ENCODE measurements around the gene EFNA3.
"Not testable (repeated sequence)": the region's sequence is repeated elsewhere in the genome, so short reads cannot be mapped to it uniquely, and the experiment has no call there.

Gene EFNA3

DNA sequence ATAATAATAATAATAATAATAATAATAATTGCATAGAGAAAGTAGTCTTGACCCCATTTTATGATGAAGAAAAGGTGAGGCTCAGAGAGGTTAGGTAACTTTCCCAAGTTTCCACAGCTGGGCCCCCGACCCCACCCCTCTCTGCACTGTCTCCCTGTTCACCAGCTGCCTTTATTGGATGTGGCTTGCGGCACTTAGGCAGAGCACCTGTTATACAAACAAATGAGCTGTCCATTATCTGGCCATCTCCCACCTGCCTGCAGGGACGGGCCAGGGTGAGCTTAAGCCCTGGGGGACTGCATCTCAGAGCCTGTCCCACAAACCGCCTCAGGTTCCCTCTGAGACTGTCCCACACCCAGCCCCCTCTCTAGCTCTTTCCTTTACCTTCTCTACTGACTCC lies 39.0 kb downstream of the EFNA3 start:
- no peak for DNase-seq

DNA sequence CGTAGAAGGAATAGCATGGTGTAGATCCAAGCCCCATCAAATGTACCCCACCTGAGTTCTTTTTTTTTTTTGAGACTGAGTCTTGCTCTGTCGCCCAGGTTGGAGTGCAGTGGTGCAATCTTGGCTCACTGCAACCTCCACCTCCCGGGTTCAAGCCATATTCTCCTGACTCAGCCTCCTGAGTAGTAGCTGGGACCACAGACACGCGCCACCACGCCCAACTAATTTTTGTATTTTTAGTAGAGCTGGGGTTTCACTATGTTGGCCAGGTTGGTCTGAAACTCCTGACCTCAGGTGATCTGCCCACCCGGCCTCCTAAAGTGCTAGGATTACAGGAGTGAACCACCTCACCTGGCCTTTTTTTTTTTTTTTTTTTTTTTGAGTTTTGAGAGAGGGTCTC lies 39.5 kb downstream of the EFNA3 start:
- DNase-seq = not testable (repeated sequence)

DNA sequence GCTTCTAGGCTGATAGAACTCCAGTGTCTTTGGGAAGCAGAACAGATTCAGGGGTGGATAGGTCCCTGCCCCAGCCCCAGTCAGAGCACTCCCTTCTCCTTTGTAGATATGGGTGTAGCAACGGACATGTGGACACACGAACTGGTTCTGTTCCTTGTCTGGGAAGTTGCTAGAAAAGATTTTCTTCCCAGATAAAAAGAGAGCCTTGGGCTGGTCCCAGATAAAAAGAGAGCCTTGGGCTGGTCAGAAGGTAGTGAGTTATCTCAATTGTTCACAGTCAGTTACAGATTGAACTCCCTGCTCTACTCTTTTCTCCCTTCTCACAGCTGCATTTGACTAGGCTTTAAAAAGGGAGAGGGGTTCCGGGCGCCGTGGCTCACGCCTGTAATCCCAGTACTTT lies 41.6 kb downstream of the EFNA3 start:
- DNase-seq = no peak

DNA sequence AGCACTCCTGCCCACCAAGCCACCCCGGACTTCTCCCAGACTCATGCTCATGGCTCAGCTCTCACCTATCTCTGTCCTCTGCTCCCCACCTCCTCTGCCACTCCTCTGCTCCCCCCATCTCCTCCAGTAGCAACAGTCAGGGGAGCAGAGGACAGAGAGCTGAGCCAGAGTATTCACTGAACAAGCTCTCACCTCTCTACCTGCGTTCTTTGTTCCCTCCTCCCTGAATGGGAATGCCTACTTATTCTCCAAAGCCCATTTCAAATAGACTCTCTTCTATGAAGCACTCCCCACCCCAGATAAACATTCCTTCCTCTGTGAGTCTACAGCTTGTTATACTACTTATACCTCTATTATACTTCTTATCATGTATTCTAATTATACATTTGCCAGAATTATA lies 42.6 kb downstream of the EFNA3 start:
- DNase-seq = no peak

DNA sequence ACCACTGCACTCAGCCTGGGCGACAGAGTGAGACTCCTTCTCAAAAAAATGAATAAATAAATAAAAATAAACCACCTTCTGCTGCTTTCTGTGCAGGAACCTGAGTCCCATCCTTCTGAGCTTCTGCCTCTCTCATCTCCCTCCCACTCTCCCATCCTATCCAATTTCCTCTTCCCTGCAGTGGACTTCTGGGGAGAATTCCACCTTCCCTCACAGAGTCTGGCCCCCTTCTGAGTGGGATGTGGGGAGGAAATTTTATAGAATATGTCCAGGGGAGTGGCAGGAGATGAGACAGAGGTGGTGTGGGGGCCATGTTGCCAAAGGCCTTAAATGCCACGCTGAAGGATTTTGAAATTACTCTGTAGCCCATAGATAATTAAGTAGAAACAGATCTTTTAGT lies 43.7 kb downstream of the EFNA3 start:
- DNase-seq = no peak

DNA sequence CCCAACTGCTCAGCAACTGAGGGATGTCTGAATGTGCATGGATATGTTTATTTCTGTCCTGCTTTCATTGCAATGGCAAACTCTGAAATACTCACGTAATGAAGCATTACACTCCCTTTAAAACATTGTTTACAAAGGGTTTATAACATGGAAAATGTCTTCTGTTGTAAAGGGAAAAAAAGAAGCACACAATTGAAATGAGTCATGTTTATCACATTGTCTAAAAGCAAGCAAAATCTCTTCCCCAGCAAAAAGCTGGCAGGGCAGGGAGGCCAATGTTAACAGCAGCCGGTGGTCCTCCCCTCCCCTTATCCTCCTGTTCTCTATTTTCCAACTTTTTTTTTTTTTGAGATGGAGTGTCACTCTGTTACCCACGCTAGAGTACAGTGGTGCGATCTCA lies 45.2 kb downstream of the EFNA3 start:
- DNase-seq = no peak

DNA sequence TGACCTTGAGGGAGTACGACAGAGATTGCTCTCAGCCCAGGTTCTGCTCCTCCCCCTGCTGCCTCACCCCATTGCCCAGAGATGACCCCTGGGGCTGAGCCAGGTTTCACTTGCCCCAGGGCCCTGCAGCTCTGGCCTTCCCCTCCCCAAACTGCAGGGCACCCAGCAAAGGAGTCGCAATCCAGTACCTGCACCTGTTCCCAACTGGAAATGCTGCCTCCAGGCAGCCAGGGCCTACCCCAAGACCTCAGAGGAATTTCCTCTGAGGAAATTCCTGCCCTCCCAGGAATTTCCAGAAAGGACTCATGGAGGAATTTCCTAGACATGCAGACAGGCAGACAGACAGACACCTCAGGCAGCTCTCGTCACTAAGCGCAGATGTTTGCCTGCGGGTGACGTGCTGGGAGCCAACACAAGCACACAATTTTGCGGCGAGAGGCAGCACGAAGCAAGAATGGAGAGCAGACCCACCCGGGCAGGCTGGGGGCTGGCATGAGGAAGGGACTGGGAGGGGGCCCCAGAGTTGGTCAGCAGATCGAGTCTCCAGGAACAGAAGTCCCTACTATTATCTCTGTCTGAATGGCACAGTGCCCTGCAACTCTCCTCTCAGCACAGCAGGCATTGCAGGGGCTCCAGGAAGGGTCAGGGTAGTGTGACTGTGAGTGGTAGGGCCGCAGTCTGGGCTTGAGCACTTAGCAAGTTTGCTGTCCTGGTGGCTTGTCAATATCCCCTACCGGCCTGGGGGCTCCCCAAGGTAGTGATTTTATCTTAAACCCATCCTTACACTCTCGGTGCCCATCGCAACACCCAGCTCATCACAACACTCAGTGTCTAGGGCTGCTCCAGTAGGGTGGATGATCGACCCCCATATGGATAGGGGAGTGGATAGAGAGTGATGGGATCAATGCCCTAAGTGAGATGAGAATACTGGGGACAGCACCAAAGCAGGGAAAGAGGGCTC lies 46.1 kb downstream of the EFNA3 start:
- DNase-seq = no peak

DNA sequence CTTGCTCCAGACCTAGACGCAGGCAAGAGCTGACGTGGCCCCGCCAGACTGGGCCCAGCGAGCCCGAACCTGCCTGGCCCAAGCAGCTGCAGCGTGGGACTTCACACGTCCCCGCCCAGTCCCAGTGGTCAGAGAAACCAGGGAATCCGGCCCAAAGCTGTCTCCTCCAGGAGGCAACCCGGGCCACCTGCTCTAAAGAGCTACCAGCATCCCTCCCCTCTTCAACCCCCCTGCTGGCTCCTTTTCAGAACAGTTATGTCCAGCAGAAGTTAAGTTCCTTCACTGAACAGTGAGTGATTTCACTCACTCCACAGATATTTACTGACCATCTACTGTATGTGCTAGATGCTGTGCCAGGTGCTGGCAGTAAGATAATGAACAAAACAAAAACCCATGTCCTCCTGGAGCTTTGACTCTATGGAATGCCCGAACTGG lies 46.9 kb downstream of the EFNA3 start:
- no peak for DNase-seq

DNA sequence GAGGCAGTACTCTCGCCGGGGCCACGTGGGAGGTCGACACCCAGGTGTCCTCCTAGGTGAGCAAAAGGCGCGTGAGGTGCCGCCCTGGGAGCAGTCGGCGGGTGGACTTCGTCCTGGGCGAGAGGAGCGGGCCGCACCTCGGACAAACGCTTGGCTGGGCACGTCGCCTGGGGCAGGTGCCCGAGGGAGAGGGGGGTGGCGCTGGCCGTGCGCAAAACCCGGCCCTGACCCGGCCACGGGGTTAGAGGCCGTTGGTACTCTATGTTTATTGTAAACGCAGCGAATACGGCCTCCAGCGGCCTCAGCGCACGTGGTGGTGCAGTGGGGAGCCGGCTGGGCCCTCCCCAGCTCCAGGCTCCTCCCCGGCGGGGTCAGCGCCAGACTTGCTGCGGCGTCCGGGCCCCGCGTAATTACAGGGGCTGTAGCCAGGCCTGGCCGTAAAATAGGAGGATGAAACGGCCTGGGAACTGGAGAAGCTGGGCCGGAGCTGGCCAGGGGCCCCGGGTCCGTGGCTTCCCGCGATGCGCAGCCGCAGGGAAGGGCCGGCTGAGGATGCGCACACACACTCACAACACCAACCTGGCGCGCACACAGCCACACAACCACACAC lies 47.4 kb downstream of the EFNA3 start:
- no peak for DNase-seq

DNA sequence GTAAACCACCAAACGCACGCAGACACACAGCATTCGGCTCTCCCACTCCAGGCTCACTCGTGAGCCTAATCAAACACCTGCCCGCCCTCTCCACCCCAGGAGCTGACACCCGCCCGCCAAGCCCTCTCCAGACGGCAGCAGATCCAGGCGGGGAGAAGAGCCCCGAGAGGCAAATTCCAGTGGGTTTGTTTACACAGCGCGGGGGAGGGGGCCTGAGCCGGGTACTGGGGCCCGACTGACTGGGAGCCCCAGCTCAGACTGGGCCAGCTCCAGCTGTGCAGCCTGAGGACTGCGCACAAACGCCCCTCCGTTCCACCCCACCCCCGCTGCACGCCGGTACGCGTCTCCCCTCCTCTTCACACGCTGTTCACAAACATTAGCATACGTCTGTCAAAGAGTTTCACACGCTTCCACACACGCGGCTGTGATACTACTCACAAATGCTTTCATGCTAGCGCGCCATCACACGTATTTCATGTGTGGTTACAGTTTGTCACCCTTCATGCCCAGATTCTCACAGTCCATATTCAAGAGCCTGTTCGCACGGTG lies 48.0 kb downstream of the EFNA3 start:
- DNase-seq = no peak

DNA sequence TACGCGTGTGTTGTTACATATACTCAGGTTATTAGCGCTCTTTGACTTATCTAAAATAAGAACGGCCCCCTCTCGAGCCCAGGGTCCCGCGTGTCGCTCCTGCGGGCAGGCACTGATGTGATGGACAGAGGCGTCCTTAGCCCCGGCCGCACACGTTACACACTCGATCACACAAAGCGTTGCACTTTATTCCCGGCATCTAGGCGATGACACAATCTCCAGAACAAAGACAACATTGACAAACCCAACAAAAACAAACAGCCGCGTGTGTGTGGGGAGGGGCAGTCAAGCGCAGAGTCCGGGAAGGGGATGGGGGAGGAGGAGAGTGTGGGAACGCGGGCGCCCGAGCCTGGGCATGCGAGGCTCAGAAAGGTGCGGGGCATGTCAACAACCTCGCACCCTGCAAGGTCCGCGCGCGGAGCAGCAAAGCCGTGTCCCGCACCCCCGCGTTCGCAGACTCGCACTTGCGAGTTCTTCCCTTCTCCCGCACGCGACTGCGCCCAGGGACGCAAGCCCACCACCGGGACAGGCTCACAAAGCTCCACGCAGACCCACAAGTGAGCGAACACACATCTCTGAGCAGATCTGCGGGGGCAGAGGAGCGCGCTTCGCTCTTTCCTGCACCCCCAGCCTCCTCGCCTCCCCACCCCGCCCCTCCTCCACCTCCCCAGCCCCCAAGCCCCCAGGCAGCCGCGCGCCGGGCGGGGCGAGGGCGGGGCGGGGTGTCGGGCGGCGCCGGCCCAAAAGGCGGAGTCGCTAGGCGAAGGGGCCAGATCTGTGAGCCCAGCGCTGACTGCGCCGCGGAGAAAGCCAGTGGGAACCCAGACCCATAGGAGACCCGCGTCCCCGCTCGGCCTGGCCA lies 48.7 kb downstream of the EFNA3 start, which contains the start of gene EFNA1:
TSS of gene EFNA1 (plus strand) at position 772 of the 862 bp plus-strand sequence. CDS start 102 bp downstream, outside the sequence.
- no peak for DNase-seq

DNA sequence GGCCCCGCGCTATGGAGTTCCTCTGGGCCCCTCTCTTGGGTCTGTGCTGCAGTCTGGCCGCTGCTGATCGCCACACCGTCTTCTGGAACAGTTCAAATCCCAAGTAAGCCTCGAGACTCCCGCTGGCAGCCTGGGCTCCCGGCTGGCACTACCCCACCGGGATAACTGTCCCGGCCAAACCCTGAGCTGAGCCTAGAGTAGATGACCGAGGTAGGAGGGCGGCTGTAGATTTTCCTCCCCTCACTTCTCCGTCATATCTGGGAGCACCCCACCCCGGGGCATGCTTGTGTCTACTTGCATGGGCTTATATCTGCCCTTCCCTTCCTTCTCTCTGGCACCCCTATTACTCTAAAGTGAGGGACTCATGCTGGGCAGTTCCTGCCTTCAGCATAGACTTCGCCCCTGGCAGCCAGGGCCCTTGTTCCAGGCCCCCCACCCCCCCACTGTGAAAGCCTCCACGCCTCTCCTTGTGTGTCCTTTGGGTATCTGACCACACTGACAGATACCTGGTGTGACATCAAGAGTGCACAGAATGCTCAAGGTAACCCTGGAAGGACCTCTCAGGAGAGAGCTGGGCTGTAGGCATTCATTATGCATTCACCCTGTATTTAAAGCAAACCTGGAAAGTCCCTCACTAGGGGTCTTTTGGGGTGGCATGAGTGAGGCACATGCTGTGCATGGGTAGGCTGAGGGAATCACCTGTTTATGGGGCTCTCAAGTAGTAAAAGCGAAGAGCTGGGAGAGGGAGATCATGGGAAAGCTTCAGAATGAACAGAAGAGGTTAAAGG lies 49.5 kb downstream of the EFNA3 start:
- DNase-seq = no peak

DNA sequence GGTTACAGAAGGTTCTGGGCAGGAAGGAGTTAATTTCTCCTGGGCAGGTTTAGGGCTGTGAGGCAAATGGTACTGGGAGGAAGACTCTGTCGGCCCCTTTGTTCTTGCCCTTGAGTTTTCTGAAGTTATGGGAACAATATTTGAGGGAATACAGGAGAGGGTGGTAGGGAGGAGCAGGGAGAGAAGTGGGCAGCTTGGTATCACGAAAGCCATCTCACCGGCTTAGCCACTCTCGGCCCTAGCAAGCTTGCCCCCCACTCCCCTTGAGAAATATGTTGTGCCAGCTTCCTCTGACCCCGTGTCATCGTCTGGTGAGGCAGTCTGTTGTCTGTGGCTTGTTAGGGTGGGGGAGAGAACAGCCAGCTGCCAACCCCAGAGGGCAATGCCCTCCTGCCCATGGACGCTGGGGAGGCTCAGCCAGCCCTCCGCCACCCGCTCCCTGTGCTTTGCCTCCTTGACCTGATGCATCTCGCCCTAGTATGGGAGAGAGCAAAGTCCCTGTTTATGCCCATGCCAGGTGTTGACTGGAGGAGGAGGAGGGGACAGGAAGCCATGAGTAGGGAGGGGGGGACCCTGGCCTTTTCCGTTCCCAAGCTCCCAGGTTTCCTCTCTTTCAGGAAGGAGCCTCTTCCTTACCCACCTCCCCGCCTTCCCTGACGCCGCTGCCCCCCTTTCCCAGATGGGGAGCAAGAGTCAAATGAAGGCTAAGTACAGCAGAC lies 50.3 kb downstream of the EFNA3 start:
- DNase-seq = no peak

DNA sequence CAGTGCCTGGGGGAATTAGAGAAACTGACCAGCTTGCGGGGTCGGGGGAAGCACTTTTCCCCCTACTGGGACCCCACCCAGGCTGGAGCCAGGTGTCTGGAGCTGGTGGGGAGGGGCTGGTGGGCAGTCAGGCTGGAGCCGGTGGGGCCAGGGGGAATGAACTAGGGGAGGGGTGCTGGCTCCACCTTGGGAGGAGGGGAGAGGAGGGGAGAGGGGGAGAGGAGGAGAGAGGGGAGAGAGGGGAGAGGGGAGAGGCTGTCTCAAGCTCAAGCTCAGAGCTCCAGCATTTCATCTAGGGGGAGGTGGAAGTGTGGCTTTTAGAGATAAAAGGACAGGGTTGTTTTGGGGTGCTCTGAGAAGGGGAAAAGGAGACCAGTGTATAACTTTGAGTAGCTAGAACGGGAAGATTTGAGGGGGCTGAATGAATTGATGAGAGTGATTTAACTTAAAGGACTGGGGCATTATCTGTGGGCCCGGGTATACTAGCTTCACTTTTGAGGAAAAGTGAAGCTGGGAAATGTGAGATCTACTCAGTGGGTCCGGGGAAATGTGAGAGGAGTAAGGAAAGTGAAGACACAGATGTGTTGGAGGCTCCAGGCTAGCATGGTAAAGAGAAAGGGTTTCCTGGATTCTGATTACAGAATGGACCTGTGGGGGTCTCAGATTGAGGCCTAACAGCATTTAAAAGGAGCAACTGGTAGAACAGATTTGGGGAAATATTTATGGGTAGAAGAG lies 51.8 kb downstream of the EFNA3 start:
- DNase-seq = no peak

DNA sequence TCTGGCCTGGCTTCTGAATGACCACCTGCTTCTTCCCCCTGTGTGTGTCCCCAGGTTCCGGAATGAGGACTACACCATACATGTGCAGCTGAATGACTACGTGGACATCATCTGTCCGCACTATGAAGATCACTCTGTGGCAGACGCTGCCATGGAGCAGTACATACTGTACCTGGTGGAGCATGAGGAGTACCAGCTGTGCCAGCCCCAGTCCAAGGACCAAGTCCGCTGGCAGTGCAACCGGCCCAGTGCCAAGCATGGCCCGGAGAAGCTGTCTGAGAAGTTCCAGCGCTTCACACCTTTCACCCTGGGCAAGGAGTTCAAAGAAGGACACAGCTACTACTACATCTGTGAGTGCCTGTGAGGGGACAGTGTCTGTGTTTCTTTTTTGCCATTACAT lies 52.6 kb downstream of the EFNA3 start:
- DNase-seq = no peak

DNA sequence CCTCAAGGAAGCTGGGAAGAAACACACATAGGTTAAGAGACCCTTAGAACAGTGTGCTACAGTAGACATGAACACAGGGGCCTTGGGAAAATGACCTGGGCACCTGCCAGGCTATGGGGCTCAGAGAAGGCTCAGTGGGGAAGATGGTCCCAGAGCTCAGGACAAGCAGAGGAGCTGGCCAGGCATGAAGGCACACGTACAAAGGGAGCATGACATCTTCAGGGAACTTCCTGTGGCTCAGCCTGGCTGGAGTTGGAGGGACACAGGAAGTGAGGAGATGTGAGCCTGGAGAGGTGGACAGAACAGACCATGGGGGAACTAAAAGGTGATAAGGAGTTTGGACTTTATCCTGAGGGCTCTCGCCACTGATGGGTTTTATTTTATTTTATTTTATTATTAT lies 53.2 kb downstream of the EFNA3 start:
- DNase-seq = no peak

DNA sequence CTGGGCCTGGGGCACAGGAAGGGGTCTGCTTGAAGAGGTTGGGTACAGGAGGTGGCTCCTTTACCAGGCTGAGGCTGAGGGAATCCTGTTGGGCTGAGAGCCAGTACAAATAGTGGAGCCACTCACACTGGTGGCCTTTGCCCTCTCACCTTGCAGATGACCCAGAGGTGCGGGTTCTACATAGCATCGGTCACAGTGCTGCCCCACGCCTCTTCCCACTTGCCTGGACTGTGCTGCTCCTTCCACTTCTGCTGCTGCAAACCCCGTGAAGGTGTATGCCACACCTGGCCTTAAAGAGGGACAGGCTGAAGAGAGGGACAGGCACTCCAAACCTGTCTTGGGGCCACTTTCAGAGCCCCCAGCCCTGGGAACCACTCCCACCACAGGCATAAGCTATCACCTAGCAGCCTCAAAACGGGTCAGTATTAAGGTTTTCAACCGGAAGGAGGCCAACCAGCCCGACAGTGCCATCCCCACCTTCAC lies 55.2 kb downstream of the EFNA3 start:
- no peak for DNase-seq

DNA sequence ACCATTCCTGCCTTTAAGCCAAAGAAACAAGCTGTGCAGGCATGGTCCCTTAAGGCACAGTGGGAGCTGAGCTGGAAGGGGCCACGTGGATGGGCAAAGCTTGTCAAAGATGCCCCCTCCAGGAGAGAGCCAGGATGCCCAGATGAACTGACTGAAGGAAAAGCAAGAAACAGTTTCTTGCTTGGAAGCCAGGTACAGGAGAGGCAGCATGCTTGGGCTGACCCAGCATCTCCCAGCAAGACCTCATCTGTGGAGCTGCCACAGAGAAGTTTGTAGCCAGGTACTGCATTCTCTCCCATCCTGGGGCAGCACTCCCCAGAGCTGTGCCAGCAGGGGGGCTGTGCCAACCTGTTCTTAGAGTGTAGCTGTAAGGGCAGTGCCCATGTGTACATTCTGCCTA lies 55.7 kb downstream of the EFNA3 start:
- DNase-seq = no peak

DNA sequence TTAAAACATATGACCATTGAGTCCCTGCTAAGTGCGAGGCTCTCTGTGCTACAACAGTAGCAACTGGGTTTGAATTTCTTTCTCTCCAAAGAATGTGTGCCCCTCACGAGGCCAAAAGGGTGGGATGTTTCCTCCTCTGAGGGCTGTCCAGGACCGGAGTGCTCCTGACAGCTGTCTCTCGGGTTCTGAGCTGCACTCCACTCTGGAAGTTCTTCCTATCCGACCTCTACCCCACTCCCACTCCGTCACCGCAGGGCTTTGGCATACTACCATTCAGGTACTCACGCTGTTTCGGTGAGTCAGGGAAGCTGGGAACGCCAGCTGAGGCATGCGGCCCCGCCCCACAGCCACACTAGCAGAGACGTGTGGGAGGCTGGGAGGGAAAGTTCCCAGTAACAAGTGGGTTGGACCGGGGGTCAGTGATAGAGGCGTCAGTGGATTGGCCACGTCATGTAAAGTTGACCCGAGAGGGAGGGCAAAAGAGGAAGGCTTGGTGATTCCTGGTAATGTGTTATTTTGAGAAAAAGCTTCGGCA lies 56.3 kb downstream of the EFNA3 start:
- no peak for DNase-seq

DNA sequence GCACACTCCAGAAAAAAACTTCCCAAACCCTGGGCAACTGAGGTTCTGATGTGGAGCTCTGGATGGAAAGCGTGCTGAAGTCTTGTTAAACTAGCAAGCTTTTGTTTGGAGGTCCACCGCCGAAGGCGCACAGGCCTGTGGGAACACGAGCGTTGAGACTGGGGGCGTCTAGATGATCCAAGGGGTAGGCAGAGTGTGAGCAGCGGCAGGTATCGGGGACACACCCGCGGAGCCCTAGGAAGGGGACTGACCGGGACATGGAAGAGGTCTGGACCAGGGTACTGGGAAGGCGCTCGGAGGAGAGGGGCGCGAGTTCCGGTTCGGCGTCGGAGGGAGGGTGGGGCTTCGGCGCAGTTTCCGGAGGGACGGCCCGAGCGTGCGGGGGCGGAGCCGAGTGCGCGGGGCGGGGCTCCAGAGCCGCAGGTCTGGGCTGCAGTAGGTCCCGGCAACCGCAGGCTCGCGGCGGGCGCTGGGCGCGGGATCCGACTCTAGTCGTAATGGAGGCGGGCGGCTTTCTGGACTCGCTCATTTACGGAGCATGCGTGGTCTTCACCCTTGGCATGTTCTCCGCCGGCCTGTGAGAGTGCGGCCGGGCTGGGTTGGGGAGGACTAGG lies 56.9 kb downstream of the EFNA3 start, which contains the start of gene SLC50A1:
TSS of gene SLC50A1 (plus strand) at position 438 of the 614 bp plus-strand sequence. CDS start at position 498, 60 bp downstream.
- peak; percentile 79 for DNase-seq
